Urinary bladder (tissue), 4 donors: ENCODE results near the gene KRTAP10-12. TPM values are rescaled to one million over a fixed set of nuclear protein-coding genes. Genes with fewer than 3 reads are reported as not detected.

ENCODE experiments used
- DNase-seq: peaks from one replicate; pipeline ENCODE4 v3.0.0-alpha.2; 2015; ENCODE audit errors: extremely low spot score
- H3K27ac ChIP-seq: one replicate; pipeline ENCODE4 v1.5.1; 2013; ENCODE audit warnings: low read depth, mild to moderate bottlenecking, moderate library complexity
- H3K36me3 ChIP-seq: one replicate; pipeline ENCODE4 v1.6.1; 2013; ENCODE audit warnings: mild to moderate bottlenecking, moderate library complexity; ENCODE audit not compliant: insufficient read depth
- H3K4me1 ChIP-seq: one replicate; pipeline ENCODE4 v1.6.1; 2013; ENCODE audit warnings: mild to moderate bottlenecking, moderate library complexity; ENCODE audit not compliant: insufficient read depth
- H3K4me3 ChIP-seq: one replicate; pipeline ENCODE4 v1.5.1; 2013; ENCODE audit warnings: low read depth, low read length
- WGBS: extraction: QIAGEN DNeasy Blood & Tissue Kit; methylation state at CpG from one replicate; pipeline ENCODE4 v1.1.7; 2013; 5-methylcytosine and 5-hydroxymethylcytosine counted together
- polyA plus RNA-seq: library from polyadenylated mRNA; stranded (reverse); fragments of 200-250 nt; gene quantifications from one replicate; pipeline ENCODE4 v1.2.3, GENCODE V29; 2013
- total RNA-seq: library from RNA; depleted of rRNA; stranded (reverse); fragments of >200 nt; gene quantifications from one replicate; pipeline ENCODE4 v1.2.3, GENCODE V29; 2014
- donor health status: healthy with polysubstance abuse.
- donor health status: healthy.

KRTAP10-12 gene
- total and polyA plus RNA-seq, 2 donors = not detected

- Histone ChIP-seq H3K4me1 (no peaks in the 10 kb centered on the region), H3K36me3 (no peaks in the 10 kb centered on the region), H3K27ac (no peak overlapping the region), H3K4me3 (no peak overlapping the region)
- no peak for DNase-seq
- 29% methylated on average over 35 of the region's 35 CpGs for WGBS
Observed at GRCh38 chr21:44697811-44698734, 1.1 kb downstream of the KRTAP10-12 start.

- Histone ChIP-seq H3K4me1 (no peaks in the 10 kb centered on the region), H3K27ac (no peak overlapping the region), H3K36me3 (no peaks in the 10 kb centered on the region), H3K4me3 (no peak overlapping the region)
- no peak for DNase-seq
- WGBS = 45% methylated on average over 17 of the region's 17 CpGs
Observed at GRCh38 chr21:44699502-44700001, 2.6 kb downstream of the KRTAP10-12 start.

- no peak overlapping the region for H3K27ac ChIP-seq
- 41% methylated on average over 21 of the region's 21 CpGs for WGBS
- no peaks in the 10 kb centered on the region for H3K36me3 ChIP-seq
- H3K4me1 ChIP-seq = no peaks in the 10 kb centered on the region
- DNase-seq = no peak
- H3K4me3 ChIP-seq = no peak overlapping the region
Observed at GRCh38 chr21:44700101-44701022, 3.4 kb downstream of the KRTAP10-12 start.

- WGBS = 79% methylated on average over 14 of the region's 14 CpGs
- no peak overlapping the region for H3K4me3 ChIP-seq
- DNase-seq = no peak
Observed at GRCh38 chr21:44701023-44701400, 4.0 kb downstream of the KRTAP10-12 start.

GRCh38 chr21:44701541-44701940 lies 4.6 kb downstream of the KRTAP10-12 start:
- DNase-seq = no peak
- Histone ChIP-seq H3K4me1 (no peaks in the 10 kb centered on the region), H3K36me3 (no peaks in the 10 kb centered on the region), H3K4me3 (no peak overlapping the region), H3K27ac (no peak overlapping the region)
- 17% methylated on average over 12 of the region's 12 CpGs for WGBS

More at GRCh38 chr21:44701023-44701400, 4.0 kb downstream of the KRTAP10-12 start:
- no peaks in the 10 kb centered on the region for H3K4me1 ChIP-seq
- H3K27ac ChIP-seq = no peak overlapping the region
- no peaks in the 10 kb centered on the region for H3K36me3 ChIP-seq

GRCh38 chr21:44702111-44702972 lies 5.4 kb downstream of the KRTAP10-12 start:
- 68% methylated on average over 22 of the region's 22 CpGs for WGBS
- no peak for DNase-seq
- H3K4me1 ChIP-seq = no peaks in the 10 kb centered on the region
- no peak overlapping the region for H3K4me3 ChIP-seq
- no peak overlapping the region for H3K27ac ChIP-seq
- H3K36me3 ChIP-seq = no peaks in the 10 kb centered on the region

GRCh38 chr21:44702973-44703730 lies 6.2 kb downstream of the KRTAP10-12 start:
- no peak for DNase-seq
- Histone ChIP-seq H3K4me1 (no peaks in the 10 kb centered on the region), H3K4me3 (no peak overlapping the region), H3K36me3 (no peaks in the 10 kb centered on the region), H3K27ac (no peak overlapping the region)
- 35% methylated on average over 16 of the region's 16 CpGs for WGBS

- WGBS = 34% methylated on average over 13 of the region's 13 CpGs
- Histone ChIP-seq H3K36me3 (no peaks in the 10 kb centered on the region), H3K27ac (no peak overlapping the region), H3K4me1 (no peaks in the 10 kb centered on the region), H3K4me3 (no peak overlapping the region)
- DNase-seq = no peak
Observed at GRCh38 chr21:44703731-44704635, 7.0 kb downstream of the KRTAP10-12 start.

- WGBS = 13% methylated on average over 13 of the region's 13 CpGs
- H3K4me3 ChIP-seq = no peak overlapping the region
- DNase-seq = no peak
Observed at GRCh38 chr21:44704636-44705001, 7.6 kb downstream of the KRTAP10-12 start.

GRCh38 chr21:44706026-44706705 lies 9.2 kb downstream of the KRTAP10-12 start:
- no peak for DNase-seq
- WGBS = 3% methylated on average over 54 of the region's 54 CpGs
- Histone ChIP-seq H3K4me1 (no peaks in the 10 kb centered on the region), H3K4me3 (no peak overlapping the region), H3K27ac (no peak overlapping the region), H3K36me3 (no peaks in the 10 kb centered on the region)

More at GRCh38 chr21:44704636-44705001, 7.6 kb downstream of the KRTAP10-12 start:
- H3K4me1 ChIP-seq = no peaks in the 10 kb centered on the region
- H3K36me3 ChIP-seq = no peaks in the 10 kb centered on the region
- H3K27ac ChIP-seq = no peak overlapping the region
